KMS-11 (cell line): Measurements from ENCODE around the gene ZPBP.

Source experiments
- H2AFZ ChIP-seq: fragments of 200-600 bp; sonication (generic); 2 replicates; pipeline ENCODE4 v1.6.1; 2016; ENCODE audit warnings: antibody characterized with exemption, mixed run types, low read depth
- H3K27ac ChIP-seq: fragments of 200-600 bp; sonication (generic); 2 replicates; pipeline ENCODE4 v1.6.1; 2016; ENCODE audit warnings: mild to moderate bottlenecking, mixed run types
- H3K27me3 ChIP-seq: fragments of 200-600 bp; sonication (generic); 2 replicates; pipeline ENCODE4 v1.6.1; 2017; ENCODE audit warnings: mild to moderate bottlenecking, low read depth, mixed run types, moderate library complexity; ENCODE audit not compliant: insufficient read depth
- H3K36me3 ChIP-seq: fragments of 200-600 bp; sonication (generic); 2 replicates; pipeline ENCODE4 v1.6.1; 2017; ENCODE audit warnings: mild to moderate bottlenecking, mixed run types; ENCODE audit not compliant: insufficient read depth
- H3K4me1 ChIP-seq: fragments of 200-600 bp; sonication (generic); 2 replicates; pipeline ENCODE4 v1.6.1; 2016; ENCODE audit warnings: mild to moderate bottlenecking, low read depth, mixed run types; ENCODE audit not compliant: poor library complexity, severe bottlenecking
- H3K4me2 ChIP-seq: fragments of 200-600 bp; sonication (generic); 2 replicates; pipeline ENCODE4 v1.7.0; 2016; ENCODE audit warnings: mild to moderate bottlenecking, mixed run types
- H3K4me3 ChIP-seq: fragments of 200-600 bp; sonication (generic); IDR thresholded peaks from 2 replicates; pipeline ENCODE4 v1.6.1; 2017; ENCODE audit warnings: low read depth, low read length, mixed read lengths; ENCODE audit not compliant: insufficient read depth
- H3K79me2 ChIP-seq: fragments of 200-600 bp; sonication (generic); 2 replicates; pipeline ENCODE4 v1.6.1; 2016; ENCODE audit warnings: low read depth, mixed run types; ENCODE audit not compliant: insufficient read depth
- H3K9ac ChIP-seq: fragments of 200-600 bp; sonication (generic); 2 replicates; pipeline ENCODE4 v1.6.1; 2016; ENCODE audit warnings: mild to moderate bottlenecking, mixed run types
- H4K20me1 ChIP-seq: fragments of 200-600 bp; sonication (generic); 2 replicates; pipeline ENCODE4 v1.6.1; 2016; ENCODE audit warnings: mild to moderate bottlenecking, mixed run types; ENCODE audit not compliant: insufficient read depth
- TF ChIP-seq, protein P1 (sequence below): fragments of 200-600 bp; sonication (generic); conservative IDR thresholded peaks from 2 replicates; pipeline ENCODE4 v1.6.1; 2017; ENCODE audit warnings: low read depth, mild to moderate bottlenecking, antibody characterized with exemption, low read length, moderate library complexity, mixed read lengths

Gene ZPBP

DNA sequence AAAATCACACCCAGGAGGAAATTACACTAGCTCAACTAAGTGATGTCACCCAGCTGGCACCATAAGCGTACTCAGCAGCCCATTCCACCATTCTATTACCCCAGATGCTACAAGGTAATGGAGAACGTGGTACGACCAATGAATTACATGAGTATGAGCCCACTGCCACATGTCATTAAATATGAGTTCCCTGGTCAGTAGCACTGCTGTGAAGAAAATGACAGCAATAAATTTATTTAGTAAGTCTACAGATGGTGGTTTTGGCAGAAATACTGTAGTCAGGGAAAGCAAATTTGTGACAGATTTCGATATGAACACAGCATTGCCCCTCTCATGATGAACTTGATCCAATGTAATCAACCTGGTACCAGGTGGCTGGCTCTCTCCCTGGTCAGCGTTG is 165.4 kb downstream of the ZPBP start:
- Histone ChIP-seq H4K20me1 (no peaks in the 10 kb centered on the region), H3K9ac (no peak overlapping the region), H3K4me2 (no peak overlapping the region), H3K27ac (no peak overlapping the region), H3K4me3 (no peak overlapping the region), H3K4me1 (no peaks in the 10 kb centered on the region), H3K36me3 (no peaks in the 10 kb centered on the region), H2AFZ (no peak overlapping the region), H3K79me2 (no peaks in the 10 kb centered on the region), H3K27me3 (no peaks in the 10 kb centered on the region)
- TF ChIP-seq, protein P1, sequence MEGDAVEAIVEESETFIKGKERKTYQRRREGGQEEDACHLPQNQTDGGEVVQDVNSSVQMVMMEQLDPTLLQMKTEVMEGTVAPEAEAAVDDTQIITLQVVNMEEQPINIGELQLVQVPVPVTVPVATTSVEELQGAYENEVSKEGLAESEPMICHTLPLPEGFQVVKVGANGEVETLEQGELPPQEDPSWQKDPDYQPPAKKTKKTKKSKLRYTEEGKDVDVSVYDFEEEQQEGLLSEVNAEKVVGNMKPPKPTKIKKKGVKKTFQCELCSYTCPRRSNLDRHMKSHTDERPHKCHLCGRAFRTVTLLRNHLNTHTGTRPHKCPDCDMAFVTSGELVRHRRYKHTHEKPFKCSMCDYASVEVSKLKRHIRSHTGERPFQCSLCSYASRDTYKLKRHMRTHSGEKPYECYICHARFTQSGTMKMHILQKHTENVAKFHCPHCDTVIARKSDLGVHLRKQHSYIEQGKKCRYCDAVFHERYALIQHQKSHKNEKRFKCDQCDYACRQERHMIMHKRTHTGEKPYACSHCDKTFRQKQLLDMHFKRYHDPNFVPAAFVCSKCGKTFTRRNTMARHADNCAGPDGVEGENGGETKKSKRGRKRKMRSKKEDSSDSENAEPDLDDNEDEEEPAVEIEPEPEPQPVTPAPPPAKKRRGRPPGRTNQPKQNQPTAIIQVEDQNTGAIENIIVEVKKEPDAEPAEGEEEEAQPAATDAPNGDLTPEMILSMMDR, result no peak

DNA sequence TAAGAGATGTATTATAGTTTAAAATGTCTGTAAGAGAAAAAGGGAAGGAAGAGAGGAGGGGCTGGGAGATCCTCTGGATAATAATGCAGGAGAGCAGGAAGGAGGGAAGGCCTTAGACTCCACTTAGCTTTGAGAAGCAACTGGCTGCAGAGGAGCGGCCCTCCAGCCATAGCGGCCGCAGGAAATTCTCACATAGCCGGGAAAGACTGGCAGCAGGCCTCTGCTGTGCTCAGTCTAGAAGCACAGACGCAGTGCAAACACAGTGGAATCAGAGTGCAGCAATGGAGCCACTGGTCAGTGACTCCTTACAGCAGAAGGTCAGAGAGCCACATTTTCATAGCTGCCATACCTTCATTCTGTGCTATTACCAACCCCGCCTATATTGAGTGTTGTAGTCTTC is 166.3 kb downstream of the ZPBP start:
- Histone ChIP-seq H3K4me2 (no peak overlapping the region), H3K4me1 (no peaks in the 10 kb centered on the region), H3K27ac (no peak overlapping the region), H3K27me3 (no peaks in the 10 kb centered on the region), H3K9ac (no peak overlapping the region), H2AFZ (no peak overlapping the region), H3K4me3 (no peak overlapping the region), H4K20me1 (no peaks in the 10 kb centered on the region), H3K36me3 (no peaks in the 10 kb centered on the region), H3K79me2 (no peaks in the 10 kb centered on the region)
- TF ChIP-seq, protein P1, result no peak

DNA sequence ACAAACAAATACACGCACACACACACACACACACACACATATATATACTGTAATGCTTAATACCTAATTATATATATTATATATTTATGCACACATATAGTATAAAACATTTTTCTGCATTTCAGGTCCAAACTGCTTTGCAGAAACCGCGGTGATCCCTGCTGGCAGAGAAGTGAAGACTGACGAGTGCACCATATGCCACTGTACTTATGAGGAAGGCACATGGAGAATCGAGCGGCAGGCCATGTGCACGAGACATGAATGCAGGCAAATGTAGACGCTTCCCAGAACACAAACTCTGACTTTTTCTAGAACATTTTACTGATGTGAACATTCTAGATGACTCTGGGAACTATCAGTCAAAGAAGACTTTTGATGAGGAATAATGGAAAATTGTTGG is 181.1 kb downstream of the ZPBP start:
- H3K4me3 ChIP-seq, result no peak overlapping the region
- no peak overlapping the region for H3K27ac ChIP-seq
- H3K27me3 ChIP-seq, result no peaks in the 10 kb centered on the region
- no peaks in the 10 kb centered on the region for H3K79me2 ChIP-seq
- H3K36me3 ChIP-seq, result no peaks in the 10 kb centered on the region
- no peaks in the 10 kb centered on the region for H3K4me1 ChIP-seq
- no peak overlapping the region for H3K4me2 ChIP-seq
- H2AFZ ChIP-seq, result no peak overlapping the region
- H4K20me1 ChIP-seq, result no peaks in the 10 kb centered on the region; the same call in 1 of the 2 replicates
- TF ChIP-seq, protein P1, result no peak
- H3K9ac ChIP-seq, result no peak overlapping the region

DNA sequence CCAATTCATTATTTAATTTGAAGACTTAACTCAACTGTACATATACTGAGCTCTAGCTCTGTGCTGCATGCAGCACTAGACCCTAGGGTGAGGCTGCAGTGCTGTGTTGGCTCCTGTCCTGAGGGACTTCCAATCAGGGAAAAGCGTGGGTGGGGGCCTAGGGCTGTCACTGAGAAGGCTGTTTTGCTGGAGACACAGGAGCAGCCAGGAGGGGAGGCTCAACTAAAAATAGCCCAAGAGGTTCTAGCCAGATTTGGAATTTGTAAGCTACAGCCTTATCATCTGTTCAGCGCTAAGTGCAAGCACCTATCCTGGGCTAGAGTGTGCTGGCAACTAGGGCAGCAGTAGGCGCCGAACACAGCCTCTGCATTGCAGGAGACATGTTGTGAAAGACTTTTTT is 198.5 kb downstream of the ZPBP start:
- H3K79me2 ChIP-seq, result no peaks in the 10 kb centered on the region
- TF ChIP-seq, protein P1, result no peak
- H4K20me1 ChIP-seq, result no peaks in the 10 kb centered on the region
- no peaks in the 10 kb centered on the region for H3K36me3 ChIP-seq
- no peak overlapping the region for H3K4me3 ChIP-seq
- H2AFZ ChIP-seq, result no peak overlapping the region
- no peak overlapping the region for H3K9ac ChIP-seq
- peaks cover 10% of the 10 kb centered on the region for H3K4me1 ChIP-seq
- no peak overlapping the region for H3K4me2 ChIP-seq
- no peaks in the 10 kb centered on the region for H3K27me3 ChIP-seq
- no peak overlapping the region for H3K27ac ChIP-seq
